Measurements from ENCODE around the gene SLC9A3.

DNA sequence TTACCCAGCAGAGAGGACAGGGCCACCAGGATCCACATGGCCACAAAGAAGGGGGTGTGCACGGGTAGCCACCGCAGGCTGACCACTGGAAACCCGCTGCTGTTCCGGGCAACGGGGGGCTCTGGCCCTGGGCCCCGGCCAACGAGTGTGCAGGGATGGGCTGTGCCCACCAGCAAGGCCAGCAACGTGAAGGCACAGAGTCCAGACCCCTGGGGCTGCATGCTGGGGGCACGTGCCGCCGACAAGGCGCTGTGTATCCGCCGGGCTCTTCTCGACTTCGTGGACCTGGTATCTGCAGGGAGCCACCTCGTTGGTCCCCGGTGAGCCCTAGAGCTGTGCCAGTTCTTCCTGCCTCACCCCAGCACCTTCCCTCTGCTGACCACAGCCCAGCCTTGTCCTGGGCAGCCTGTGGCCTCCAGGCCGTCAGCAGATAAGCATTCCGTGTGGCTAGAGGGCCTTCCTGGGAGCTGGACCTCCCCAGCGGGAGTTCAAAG, 45.7 kb upstream of the SLC9A3 start:
- TF ChIP-seq, protein P1, sequence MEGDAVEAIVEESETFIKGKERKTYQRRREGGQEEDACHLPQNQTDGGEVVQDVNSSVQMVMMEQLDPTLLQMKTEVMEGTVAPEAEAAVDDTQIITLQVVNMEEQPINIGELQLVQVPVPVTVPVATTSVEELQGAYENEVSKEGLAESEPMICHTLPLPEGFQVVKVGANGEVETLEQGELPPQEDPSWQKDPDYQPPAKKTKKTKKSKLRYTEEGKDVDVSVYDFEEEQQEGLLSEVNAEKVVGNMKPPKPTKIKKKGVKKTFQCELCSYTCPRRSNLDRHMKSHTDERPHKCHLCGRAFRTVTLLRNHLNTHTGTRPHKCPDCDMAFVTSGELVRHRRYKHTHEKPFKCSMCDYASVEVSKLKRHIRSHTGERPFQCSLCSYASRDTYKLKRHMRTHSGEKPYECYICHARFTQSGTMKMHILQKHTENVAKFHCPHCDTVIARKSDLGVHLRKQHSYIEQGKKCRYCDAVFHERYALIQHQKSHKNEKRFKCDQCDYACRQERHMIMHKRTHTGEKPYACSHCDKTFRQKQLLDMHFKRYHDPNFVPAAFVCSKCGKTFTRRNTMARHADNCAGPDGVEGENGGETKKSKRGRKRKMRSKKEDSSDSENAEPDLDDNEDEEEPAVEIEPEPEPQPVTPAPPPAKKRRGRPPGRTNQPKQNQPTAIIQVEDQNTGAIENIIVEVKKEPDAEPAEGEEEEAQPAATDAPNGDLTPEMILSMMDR (IDR thresholded peaks at IDR 0.05): no peak
- TF ChIP-seq POLR2A (IDR thresholded peaks at IDR 0.05) (no peak), POLR2AphosphoS5 (IDR thresholded peaks at IDR 0.05) (no peak)

Data from prostate gland (tissue), 2 donors.